SK-MEL-5 (cell line): Measurements from ENCODE around the gene FLCN. TPM values are rescaled to one million over a fixed set of nuclear protein-coding genes. Genes with fewer than 3 reads are reported as not detected.

Source experiments
- DNase-seq: peaks from one replicate; pipeline ENCODE4 v3.0.0-alpha.2; 2016; ENCODE audit warnings: low read depth, low spot score
- in situ Hi-C: cut with HindIII; loops from 2 replicates; pipeline ENCODE4 v1.10.0; 2016; ENCODE audit warnings: low sequenced_read_pairs, high pct_unique_total_duplicates, low pct_unique_long_range_greater_than_20kb
- total RNA-seq: library from RNA; depleted of rRNA; stranded (reverse); fragments of >200 nt; shearing (Covaris generic); gene quantifications from 2 replicates; pipeline ENCODE4 v1.2.3, GENCODE V29; 2014

Gene FLCN
- total RNA-seq, 1 experiment from 2014 or later: 37.2 TPM

DNA sequence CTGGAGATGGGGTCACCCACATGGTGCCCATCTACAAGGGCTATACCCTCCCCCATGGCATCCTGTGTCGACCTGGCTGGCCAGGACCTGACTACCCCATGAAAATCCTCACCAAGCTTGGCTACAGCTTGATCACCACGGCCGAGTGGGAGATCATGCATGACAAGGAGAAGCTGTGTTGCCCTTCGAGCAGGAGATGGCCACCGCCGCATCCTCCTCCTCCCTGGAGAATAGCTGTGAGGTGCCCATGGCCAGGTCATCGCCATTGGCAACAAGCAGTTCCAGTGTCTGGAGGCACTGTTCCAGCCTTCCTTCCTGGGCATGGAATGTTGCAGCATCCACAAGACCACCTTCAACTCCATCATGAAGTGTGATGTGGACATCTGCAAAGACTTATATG, 5.3 kb upstream of the FLCN start:
- no peak for DNase-seq
- in situ Hi-C loops: no loop called here

- DNase-seq: no peak
- in situ Hi-C loops: no loop called here
Measured at GRCh38 chr17:17241656-17242055, 4.7 kb upstream of the FLCN start.

GRCh38 chr17:17239832-17240231, 2.9 kb upstream of the FLCN start:
- in situ Hi-C loops: no loop called here
- no peak for DNase-seq

DNA sequence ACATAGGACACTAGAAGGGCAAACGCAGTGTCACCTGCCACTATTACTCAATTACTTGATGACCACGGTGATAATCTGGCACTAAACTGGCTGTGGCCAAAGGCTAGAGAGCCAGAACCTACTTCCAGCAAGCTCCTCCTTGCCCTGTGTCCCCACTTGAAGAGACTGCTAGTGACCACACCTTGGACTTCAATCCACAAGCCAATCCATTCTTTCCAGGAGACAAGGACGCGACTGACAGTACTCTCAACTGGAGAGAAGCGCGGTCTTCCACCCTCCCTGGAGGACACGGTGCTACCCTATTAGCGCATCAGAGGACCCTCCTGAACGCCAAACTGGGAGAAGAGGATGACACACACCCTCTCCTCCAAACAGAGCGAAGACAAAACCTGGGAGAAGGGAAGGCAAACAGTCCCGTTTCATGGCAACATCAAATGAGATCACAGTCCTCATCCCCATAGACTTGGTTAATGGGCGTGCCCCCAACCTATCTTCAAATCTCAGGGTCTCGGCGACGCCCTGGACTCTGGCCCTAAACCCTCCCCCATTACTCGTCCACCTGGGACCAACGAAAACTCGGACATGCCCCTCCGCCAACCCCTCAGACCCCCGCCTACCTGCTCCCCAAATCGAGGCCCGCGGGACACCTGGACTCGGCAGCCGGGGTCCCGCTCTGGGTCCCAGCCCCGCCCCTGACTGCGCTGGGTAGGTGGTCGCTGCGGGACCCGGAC, 508 bp downstream of the FLCN start:
- DNase-seq: peak; percentile 19
- in situ Hi-C loops: no loop called here

DNA sequence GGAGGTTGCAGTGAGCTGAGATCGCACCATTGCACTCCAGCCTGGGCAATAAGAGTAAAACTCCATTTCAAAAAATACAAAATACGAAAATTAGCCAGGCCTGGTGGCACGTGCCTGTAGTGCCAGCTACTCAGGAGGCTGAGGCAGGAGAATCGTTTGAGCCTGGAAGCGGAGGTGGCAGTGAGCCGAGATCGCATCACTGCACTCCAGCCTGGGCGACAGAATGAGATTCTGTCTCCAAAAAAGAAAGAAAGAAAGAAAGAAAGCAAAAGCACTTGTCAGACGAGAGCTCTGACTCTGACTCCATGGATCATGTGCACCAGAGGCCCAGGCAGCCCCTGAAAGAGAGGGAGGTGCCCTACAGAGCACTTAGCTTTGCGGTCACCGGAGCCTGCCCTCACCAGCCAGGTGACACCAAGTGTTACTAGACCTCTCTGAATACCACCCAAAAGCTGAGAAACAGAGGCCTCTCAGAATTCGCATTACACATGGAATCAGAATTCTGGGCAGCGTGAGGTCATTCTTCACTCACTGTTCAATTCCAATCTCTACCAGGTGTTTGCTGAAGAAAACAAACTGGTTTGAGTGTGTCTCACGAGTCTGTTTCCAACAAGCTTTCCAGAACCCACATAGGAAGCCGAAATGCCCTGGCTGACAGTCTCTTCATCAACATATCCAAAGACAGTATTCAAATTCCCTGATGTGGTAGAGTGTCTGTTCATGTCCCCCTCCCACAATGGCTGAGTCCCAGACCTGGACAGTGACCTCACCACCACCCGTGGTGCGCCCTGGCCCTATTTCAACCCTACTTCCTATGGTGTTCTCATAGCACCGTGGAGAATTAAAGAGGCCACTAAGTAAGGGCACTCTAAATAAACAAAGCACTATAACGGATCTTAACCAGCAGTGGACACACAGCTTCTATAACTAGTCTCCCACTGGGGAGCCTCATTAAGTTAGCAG, 1.5 kb downstream of the FLCN start:
- in situ Hi-C loops: no loop called here

DNA sequence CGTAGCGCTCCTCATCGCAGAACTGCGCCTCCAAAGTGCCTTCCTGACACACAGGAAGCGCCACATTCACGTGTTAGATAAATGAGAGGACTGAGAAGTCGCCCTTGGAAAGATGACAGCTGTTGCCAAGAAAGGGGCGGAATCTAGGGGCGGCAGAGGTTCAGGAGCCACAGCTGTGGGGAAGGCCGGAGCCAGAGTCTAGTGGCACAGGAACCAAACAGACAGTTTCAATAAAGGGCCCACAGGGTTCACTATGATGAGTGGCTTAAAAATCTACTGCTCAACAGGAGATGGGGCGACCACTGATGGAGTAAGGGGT, 4.7 kb downstream of the FLCN start:
- in situ Hi-C loops: no loop called here
- DNase-seq: no peak

More for the DNA sequence above, 1.5 kb downstream of the FLCN start:
- no peak for DNase-seq

DNA sequence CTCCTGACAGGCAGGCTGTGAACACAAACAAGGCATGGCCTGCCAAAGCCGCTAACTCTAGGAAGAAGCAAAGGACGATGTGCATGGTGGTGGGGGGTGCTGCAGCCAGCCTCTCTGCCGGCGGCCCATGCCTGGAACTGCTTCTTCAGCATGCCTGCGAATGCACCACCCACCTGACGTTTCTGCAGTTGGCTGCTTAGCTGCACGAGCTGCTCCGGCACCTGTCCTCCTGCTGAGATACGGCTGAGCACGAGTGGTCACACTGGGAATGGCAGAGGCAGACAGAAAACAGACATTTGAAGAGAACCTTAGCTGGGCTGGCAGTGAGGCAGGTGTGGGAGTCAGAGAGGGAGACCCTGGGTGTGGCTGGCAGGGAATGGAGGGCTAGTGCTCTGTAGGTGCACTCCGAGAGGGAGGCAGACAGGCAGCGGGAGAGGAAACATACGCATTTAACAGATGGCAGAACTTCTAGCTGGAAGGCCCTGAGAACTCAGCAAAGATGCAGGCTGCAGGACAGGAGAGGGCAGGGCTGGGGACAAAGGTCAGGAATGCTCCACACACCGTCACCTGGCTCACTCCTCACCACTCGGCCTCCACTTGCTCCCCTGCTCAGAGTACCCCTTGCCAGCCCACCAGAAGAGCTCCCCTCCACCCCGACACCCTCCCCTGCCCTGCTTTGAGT, 5.2 kb downstream of the FLCN start:
- no peak for DNase-seq
- in situ Hi-C loops: no loop called here

- in situ Hi-C loops: no loop called here
- DNase-seq: no peak
Measured at GRCh38 chr17:17229416-17230384, 7.3 kb downstream of the FLCN start.

DNA sequence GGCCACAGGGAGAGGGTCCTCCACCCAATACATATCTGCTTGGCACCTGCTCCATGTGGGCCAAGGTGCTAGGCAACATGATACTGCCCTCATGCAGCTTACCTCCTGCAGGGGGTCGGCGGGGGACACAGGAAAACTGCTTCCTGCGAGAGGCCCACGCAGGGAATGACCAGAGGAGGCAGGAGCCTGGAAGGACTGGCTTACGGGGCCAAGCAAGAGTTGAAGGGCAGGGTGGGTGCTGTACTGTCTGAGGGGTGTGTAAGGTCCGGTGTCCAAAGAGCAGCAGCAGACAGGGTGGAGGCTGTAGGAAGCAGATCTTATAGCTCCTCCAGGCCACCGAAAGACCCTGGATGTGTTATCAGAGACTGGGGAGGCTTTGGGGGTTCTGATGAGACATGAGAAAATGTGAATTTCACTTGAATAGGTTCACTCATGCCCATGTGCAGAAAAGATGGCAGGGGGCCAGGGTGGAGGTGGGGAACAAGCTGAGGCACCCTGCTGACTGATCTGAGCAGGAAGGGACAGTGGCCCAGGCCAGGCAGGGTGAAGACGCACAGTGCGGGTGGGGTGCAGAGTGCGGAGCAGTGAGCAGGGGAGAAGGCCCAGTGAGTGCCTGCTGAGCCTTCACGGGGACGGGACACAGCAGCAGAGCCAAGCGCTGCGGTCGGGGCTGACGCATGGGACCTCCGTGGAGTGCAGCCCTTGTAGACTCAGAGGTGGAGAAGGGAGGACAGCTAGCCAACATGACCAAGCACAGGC, 8.3 kb downstream of the FLCN start:
- DNase-seq: no peak
- in situ Hi-C loops: no loop called here

DNA sequence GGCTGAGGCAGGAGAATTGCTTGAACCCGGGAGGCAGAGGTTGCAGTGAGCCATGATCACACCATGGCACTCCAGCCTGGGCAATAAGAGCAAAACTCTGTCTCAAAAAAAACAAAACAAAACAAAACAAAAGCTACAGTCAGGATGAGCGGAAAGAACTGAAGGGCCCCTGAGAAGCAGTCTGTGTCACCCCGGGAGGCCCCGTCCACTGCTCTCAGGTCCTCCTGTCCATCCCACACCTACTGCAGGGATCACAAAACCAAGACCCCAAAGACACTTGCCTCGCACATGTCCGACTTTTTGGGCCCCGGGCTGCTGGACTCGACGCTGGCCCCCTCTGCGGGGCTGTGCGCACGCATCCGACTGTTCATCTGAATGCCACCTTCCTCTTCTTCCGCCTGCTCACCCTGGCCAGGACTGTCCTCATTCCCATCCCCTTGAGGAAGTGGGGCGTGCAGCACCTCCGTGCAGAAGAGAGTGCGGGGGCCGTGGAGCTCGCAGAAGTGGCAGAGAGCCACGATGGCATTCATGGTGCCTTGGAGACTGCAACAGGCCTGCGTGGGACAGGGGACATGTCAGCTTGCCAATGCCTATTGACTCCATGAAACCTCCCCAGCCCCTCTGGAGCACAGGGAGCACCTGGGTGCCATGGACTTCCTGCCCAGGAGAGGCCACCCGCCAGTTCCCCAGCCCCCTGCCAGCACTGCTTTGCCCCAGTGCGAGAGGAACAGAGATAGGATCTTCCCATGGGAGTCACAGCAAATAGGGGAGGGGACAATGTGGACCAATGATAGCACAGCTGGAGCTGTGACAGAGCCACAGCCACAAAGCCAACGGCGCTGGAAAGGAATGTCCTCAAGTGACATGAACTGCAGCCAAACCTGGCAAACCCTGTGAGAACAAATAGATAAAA, 9.1 kb downstream of the FLCN start:
- DNase-seq: no peak
- in situ Hi-C loops: no loop called here

GRCh38 chr17:17226451-17227265, 10.3 kb downstream of the FLCN start:
- no peak for DNase-seq
- in situ Hi-C loops: no loop called here

DNA sequence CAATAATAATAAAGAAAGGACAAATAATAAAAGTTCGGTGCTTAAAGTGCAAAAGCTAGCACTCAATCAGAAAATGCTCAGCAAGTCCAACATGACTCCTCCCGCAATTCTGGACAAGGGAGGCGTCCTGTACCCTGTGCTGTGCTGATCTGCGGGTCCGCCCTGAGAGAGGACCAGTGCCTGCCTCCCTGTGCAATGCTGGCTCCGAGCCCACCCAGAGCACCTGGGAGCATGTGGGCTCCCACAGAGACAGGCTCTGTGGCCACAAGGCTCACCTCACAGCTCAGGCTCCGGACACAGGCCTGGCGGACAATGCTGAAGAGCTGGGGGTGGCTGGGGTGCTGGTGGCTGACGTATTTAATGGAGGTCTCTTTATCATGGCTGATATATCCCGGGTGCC, 11.1 kb downstream of the FLCN start:
- DNase-seq: no peak
- in situ Hi-C loops: no loop called here

GRCh38 chr17:17224137-17224536, 12.8 kb downstream of the FLCN start:
- in situ Hi-C loops: no loop called here
- DNase-seq: no peak

DNA sequence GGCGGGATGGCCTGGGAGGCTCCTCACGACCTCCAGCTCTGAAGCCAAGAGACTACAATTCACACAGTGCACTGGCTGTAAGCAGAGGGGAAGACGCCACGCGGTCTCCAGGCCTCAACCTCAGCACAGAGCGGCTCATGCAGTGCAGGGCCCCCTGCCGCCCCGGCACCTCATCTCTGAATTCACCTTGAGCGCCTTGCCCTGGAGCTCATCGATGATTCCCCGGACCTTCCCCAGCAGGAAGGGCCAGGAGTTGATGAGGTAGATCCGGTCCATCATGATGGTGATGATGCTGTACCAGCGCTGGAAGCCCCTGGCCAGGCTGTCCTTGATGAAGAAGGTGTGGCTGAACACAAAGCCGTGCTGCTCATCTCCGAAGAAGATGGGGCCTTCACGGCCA, 13.2 kb downstream of the FLCN start:
- in situ Hi-C loops: no loop called here
- no peak for DNase-seq

GRCh38 chr17:17221329-17221728, 15.6 kb downstream of the FLCN start:
- in situ Hi-C loops: no loop called here
- DNase-seq: no peak
